GM18502 (cell line): Measurements from ENCODE around the gene INPP4B.

ENCODE experiments used
- ATAC-seq: cut with Tn5 transposase; IDR thresholded peaks from one replicate; pipeline ENCODE4 v1.9.1; 2021; ENCODE audit warnings: mild to moderate bottlenecking; ENCODE audit not compliant: unreplicated experiment, poor library complexity

The INPP4B gene

DNA sequence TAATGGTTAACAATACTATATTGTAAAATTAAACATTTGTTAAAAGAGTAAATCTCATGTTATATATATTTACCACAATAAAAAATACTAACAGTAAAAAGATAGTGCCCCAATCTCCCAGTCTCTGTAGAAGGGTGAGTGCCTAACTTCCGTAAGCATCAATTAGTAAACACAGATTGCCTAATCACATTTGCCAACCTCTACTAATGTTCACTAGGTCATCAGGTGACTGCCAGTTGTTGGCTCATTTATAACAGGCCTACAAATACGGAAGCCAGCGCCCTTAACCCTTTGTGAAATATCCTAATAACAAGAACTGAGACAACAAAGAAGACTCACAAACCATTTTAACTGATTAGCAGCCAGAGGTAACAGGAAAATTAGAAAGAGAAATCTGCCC, 345.1 kb downstream of the INPP4B start:
- ATAC-seq = no peak

DNA sequence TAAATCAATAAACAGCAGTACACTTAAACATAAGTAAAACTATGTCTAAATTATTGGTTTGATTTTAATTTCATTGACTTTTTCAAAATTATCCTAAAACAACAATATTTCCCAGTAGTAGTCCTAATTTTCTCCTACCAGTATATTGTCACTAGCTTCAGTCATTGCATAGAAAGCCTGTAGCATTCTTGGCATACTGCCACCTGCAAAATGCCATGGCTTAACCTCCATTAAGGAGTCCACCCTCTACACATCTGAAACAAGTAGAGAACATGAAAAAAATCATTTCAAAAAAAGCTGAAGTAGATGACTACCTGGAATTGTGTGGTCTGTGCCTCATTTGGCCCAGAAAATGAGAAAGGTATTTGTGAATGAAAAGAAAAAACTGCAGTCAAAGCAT, 348.5 kb downstream of the INPP4B start:
- ATAC-seq = no peak

DNA sequence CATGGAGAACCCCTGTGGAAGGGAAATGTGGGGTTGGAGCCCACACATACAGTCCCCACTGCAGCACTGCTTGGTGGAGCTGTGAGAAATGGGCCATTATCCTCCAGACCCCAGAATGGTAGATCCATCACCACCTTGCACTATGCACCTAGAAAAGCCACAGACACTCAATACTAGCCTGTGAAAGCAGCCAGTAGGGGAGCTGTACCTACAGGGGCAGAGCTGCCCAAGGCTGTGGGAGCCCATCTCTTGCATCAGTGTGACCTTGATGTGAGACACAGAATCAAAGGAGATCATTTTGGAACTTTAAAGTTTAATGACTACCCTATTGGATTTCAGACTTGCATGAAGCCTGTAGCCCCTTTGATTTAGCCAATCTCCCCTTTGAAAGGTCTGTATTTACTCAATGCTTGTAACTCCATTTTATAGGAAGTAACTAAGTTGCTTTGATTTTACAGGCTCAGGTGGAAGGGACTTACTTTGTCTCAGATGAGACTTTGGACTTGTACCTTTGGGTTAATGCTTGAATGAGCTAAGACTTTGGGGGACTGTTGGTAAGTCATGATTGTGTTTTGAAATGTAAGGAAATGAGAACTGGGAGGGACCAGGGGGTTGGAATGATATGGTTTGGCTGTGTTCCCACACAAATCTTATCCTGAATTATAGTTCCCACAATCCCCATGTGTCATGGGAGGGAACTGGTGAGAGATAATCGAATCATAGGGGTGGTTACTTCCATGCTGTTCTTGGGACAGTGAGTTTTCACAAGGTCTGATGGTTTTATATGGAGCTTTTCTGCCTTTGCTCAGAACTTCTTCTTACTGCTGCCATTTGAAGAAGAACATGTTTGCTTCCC, 352.6 kb downstream of the INPP4B start:
- ATAC-seq = no peak

DNA sequence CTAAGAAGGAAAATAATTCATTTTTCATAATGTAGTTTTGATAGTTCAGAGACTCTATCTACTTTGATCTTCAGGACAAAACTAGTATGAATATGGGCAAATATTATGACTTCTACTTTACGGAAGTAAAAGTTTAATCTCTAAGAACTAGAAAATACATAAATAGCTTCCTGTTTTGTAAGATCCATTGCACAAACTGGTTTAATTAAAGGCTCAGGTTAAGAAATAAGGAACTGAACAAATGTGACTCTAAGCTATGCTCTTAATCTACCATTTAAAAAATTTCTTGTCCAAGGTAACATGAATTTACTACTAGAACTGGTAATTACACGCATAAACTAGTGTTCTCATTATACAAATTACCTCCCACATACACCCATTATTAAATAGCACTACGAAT, 360.6 kb downstream of the INPP4B start:
- ATAC-seq = no peak

DNA sequence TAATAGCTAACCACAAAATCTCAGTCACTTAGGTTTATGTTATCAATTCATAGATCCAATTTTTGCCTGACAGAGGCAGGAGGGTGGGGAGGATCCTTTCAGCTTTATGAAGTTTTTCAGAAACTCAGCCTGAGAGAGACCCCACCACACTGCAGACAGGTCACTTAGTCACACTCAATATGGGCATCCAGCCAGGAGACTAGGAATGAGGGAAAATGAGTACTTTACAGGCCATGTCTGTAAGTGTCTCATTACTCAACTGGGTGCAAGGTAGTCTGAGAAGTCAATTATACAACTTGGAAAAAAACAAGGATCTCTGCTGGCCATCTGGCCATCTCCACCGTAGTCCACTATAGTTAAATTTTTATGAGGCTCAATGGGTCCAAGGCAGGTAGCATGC, 365.9 kb downstream of the INPP4B start:
- no peak for ATAC-seq

DNA sequence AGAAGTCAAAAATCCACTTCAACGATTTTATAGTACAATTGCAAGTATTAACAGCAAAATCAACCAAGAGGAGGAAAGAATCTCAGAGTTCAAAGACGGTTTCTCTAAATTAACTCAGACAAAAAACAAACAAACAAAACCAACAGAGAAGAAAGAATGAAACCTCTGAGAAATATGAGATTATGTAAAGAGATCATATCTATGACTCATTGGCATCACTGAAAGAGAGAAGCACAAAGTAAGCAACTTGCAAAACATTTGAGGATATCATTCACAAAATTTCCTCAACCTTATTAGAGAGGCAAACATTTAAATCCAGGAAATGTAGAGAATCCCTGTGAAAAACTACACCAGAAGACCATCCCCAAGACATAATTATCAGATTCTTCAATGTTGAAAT, 370.4 kb downstream of the INPP4B start:
- no peak for ATAC-seq

DNA sequence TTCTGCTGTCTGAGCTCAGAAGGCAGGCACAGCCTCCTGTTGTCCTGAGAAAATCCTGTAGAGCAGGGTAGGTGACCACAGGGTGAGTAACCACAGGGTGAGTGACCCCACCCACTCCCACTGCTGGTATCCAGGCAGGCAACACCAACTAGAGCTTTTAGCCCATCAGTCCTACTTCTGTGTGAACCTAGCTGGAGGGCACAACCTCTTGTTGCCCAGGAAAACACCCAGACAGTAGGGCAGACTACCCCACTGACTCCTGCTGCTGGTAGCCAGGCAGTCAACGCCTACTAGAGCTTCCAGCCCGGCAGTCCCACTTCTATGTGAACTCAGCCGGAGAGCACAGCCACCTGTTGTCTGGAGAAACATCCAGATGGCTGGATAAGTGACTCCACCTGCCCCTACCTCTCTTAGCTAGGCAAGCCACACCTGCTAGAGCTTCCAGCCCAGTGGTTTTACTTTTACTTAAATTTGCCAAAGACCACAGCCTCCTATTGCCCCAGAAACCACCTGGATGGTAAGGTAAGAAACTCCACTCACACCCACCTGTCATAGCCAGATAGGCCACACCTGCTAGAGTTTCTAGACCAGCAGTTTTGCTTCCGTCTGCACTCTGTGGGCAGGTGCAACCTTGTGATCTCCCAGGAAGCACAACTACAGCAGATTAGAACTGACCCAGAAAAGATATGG, 371.6 kb downstream of the INPP4B start:
- no peak for ATAC-seq

DNA sequence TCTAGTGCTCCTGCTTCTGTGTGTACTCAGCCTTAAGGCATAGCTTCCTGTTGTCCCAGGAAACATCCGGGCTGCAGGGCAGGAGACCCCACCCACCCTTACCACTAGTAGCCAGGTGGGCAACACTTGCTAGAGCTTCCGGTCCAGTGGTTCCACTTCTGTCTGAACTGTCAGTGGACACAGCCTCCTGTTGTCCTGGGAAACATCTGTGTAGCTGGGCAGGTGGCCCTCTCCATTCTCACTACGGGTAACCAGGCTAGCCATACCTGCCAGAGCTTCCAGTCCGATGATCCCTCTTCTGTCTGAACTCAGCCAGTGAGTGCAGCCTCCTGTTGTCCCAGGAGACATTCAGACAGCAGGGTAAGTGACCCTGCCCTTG, 372.2 kb downstream of the INPP4B start:
- no peak for ATAC-seq

DNA sequence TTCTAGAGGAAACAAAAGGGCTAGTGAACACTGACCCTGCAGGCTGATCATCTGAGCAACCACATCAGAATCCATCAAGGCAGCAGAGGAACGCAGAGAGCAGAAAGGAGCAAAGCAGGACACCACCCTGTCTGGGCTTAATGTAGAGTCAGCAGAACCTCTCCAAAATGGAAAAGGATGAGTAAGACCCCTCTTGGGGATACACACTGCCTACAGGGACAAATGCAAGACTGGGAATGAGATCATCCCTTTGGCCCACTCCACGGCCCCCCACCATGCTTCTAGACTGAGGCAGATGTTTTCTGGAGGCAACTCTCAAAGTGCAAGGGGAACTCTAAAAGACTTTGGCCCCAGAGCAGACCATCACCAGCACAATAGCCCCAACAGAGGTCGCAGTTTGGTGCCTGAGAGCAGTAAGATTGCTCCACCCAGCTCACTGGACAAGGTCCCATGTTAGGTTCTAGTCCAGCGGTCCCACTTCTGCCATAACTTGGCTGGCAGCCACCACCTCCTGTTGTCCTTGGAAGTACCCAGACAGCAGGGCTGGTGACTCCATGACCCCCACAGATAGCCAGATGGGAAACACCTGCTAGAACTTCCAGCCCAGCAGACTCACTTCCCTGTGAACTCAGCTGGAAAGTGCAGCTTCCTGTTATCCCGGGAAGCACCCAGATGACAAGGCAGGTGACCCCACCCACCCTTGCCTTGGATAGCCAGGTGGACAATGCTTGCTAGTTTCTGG, 372.7 kb downstream of the INPP4B start:
- no peak for ATAC-seq

DNA sequence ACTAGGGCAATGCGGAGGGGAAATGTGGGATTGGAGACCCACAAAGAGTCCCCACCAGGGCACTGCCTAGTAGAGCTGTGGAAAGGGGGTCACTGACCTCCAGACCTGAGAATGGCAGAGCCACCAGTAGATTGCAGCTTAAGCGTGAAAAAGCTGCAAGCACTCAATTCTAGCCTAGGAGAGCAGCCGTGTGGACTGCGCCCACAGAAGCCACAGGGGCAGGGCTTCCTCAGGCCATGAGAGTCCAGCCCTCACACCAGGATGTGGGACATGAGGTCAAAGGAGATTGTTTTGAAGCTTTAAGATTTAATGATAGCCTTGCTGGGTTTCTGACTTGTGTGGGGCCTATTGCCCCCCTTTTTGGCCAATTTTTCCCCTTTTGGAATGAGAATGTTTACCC, 379.0 kb downstream of the INPP4B start:
- ATAC-seq = no peak

DNA sequence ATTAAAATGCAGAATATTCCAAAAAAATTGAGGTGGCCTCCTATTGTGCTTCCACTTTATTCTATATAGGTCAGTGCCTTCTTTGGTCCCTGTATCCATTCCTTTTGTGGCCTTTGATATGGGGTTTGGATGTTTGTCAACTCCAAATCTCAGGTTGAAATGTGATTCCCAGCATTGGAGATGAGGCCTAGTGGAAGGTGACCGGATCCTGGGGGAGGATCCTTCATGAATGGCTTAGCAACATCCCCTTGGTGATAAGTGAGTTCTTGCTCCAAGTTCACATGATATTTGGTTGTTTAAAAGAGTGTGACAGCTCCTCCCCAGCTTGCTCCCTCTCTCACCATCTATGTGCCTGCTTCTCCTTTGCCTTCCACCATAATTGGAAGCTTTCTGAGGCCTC, 380.6 kb downstream of the INPP4B start:
- no peak for ATAC-seq

DNA sequence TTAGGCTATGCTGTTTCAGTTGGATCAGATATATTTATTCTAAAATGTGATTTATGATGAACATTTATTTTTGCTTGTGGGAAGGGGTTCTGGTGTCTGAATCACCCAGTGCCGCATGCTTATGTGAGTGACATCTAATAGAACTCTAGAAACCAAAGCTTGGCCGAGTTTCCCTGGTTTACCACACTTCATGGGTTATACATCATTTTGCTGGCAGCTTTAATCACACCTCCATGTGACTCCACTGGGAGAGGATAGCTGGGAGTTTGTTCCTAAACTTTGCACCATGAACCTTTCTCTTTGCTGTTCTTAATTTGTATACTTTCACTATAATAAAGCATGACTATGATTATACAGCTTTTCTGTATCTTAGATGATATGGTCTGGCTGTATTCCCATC, 382.9 kb downstream of the INPP4B start:
- ATAC-seq = no peak

DNA sequence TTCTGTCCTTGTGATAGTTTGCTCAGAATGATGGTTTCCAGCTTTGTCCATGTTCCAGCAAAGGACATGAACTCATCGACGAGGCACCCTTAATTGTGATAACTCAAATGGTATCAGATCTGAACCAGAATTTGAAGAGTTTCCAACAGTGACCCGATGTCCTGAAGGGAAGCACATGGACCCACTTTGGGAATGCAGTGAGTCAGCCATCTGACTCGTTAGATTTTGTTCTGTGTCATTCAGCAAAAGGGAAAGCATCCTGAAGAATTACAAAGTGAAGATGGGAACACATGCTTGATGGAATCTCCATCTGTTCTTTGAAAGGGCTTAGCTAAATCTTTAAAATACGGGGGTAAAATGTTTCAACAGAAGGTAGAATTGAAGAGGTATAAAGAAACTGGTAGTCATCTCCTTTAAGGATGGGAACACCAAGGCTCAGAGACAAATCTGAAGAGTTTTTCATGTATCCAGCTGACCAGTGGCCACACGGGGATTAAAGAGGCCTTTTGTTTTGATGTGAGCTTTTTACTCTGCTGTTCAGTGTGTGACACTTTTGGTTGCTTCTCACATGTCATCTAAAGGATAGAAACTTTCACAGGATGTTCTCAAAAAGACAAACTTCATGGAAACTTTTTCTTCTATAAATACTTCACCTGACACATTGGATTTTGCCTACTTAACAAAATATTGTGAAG, 393.8 kb downstream of the INPP4B start:
- no peak for ATAC-seq

DNA sequence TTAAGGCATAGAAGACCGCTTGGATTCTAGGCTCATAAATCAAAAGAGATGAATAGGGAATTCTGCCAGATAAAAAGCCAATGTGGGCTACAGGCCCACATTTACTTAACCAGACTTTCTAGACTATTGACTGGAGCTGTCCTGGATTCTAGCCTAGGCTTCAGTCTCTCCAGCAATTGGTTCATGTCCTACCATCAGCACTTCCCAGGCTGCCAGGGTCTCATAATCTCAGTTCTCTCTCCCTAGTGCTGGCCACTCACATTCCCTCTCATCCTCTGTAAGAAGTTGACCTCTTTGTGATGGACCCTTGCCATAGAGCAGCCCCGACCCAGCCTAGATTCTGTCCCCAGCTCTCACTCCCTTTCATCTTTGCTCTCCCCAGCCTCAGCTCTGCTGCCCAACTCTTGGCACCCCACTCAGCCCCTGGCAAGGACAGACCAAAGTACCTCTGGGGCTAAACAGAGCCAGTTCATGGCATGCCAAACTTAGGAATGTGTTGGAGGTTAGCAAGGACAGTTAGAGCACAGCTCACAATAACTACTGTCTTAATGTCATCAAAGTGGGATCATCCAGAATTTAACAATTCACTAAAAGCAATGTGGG, 396.2 kb downstream of the INPP4B start:
- no peak for ATAC-seq

DNA sequence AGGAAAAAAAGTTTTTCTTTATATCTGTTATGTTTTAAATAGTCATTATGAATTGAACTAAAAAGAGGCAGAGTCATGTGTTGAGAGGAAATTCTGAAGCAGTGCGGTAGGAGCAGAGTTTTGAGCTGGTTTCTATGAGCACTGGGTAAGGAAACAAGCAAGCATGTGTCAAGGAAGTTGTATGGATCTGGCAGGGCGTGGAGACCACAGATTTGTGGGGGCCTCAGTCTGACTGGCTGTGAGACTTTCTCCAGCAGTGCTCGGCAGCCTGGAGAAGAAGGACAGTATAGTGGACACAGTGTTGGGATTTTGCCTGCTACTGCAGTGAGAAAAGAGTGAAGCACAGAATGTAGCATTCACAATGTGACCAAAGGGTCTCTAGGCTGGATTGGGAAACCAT, 399.1 kb downstream of the INPP4B start:
- no peak for ATAC-seq

DNA sequence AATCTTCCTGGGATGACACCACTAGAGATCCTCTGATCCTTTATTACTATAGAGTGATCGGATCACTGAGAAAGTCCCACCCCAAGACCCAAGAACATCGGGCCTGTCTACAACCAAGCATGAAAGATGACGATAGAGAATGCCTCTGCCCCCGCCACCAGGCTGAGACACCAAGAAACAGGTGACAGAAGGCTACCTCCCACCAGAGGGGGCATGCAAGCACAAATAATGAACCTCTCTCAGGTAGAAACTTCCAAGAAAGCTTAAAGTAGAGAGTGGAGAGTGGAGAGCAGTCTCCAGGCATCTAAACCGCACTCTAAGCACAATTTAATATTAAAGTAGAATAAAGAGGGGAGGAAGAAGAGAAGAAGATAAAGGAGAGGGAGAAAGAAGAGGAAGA, 402.6 kb downstream of the INPP4B start:
- no peak for ATAC-seq

DNA sequence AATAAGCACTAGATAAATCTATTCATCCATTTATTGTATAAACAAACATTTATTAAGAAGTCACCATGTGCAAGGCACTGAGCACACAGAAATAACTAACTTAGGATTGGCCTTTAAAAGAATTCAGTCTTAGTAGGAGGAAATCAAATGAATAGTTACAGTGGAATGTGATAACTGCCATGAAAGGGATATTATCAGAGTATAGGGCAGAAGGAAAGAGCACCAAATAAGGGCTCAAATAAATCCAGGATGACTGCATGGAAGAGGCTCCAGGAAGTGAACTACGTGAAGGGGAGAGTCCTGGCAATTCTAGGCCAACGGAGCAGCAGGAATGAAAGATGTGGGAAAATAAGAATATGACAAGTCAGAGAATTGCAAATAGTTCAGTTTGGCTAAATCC, 406.0 kb downstream of the INPP4B start:
- ATAC-seq = no peak

DNA sequence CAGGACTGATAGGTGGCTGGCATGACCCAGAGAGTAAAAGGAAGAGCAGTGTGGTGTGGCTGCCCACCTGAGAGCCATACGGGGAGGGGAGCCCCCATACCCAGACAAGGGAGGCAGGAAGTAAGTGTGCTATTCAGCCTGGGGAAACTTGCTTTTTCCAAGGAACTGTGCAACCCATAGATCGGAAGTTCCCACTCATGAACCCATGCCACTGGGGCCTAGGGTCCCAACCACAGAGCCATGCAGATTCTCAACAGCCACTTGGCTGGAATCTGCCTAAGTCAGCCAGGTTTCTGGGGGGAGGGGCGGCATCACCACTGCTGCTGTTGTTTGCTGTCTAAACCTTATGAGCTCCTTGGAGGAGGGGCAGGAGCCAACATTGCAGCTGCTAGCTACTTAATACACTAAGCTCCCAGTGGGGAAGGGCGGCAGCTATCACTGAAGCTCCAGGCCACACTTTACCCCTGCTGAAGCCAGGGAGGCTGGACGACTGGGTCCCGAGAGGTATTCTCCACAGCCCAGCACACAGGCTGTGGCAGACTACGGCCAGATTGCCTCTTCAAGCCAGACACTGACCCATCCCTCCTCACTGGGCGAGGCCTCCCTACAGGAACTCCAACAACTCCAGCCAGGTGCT, 410.4 kb downstream of the INPP4B start:
- ATAC-seq = no peak

DNA sequence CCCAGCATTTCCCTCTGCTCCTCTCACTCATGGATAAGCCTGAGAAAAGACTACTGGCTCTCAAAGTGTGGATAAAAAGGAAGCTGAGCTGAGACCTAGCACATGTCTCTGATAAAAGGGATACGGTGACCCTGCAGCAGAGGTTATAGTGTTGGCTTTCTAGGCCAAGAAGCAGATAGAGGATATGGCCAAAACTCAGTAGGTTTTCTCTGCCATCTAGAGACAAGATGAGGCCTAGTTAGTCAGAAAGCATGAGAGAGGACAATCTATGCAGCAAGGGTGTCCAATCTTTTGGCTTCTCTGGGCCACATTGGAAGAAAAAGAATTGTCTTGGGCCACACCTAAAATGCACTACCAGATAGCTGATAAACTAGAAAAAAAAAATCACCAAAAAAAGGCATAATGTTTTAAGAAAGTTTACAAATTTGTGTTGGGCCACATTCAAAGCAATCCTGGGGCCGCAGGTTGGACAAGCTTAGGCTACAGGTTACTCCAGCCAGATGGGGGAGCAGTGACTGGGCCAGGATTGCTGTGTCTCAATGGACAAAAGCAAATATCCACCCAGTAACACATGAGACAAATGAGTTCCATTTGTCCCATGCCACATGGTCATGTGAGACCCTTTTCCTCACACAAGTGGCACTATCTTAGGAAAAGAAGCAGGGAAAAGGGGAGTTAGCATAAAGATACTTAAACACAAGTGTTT, 411.4 kb downstream of the INPP4B start:
- ATAC-seq = no peak
